ENCODE measurements around the gene MSI2.
A peak's percentile ranks its signal among the peaks of the same experiment; 100 is the strongest.

MSI2 gene

GRCh38 chr17:57355090-57355859 is 99.0 kb downstream of the MSI2 start:
- no peaks in the 10 kb centered on the region for H3F3A ChIP-seq (ENCODE audit: insufficient read depth, low read length)
- H3K79me2 ChIP-seq (ENCODE audit: insufficient read depth, low read length): peaks cover 38% of the 10 kb centered on the region
- H3K36me3 ChIP-seq (ENCODE audit: insufficient read depth, low read length): peaks cover 30% of the 10 kb centered on the region; the same call in 1 of the 2 replicates
- H3K4me2 ChIP-seq (ENCODE audit: low read length): peak overlapping the region; percentile 67
- no peak overlapping the region for H2AFZ ChIP-seq (ENCODE audit: low read length)
- H3K4me1 ChIP-seq (ENCODE audit: insufficient read depth, low read length, severe bottlenecking): peaks cover 83% of the 10 kb centered on the region
- no peaks in the 10 kb centered on the region for H3K9me2 ChIP-seq (ENCODE audit: low read depth, low read length)
- peak overlapping the region; percentile 54 for H3K4me3 ChIP-seq (ENCODE audit: low read depth, low read length, poor library complexity, severe bottlenecking)
- no peaks in the 10 kb centered on the region for H4K20me1 ChIP-seq (ENCODE audit: insufficient read depth, low read length)
- H3K9me3 ChIP-seq (ENCODE audit: low read length): no peaks in the 10 kb centered on the region
- no peak for TF ChIP-seq EZH2 (IDR thresholded peaks at IDR 0.05; ENCODE audit: borderline replicate concordance, low read length)
- TF ChIP-seq CTCF (IDR thresholded peaks at IDR 0.05; ENCODE audit: low read length): no peak
- peak overlapping the region; percentile 99 for H3K27ac ChIP-seq (ENCODE audit: low read depth, low read length, poor library complexity, severe bottlenecking)
- peak overlapping the region; percentile 92 for H3K9ac ChIP-seq (ENCODE audit: low read length)
- no peaks in the 10 kb centered on the region for H3K27me3 ChIP-seq (ENCODE audit: insufficient read depth, low read length)

GRCh38 chr17:57356153-57356718 is 99.9 kb downstream of the MSI2 start:
- no peak overlapping the region for H2AFZ ChIP-seq (ENCODE audit: low read length)
- peak overlapping the region; percentile 99 for H3K27ac ChIP-seq (ENCODE audit: low read depth, low read length, poor library complexity, severe bottlenecking)
- no peaks in the 10 kb centered on the region for H3F3A ChIP-seq (ENCODE audit: insufficient read depth, low read length)
- H3K4me1 ChIP-seq (ENCODE audit: insufficient read depth, low read length, severe bottlenecking): peaks cover 86% of the 10 kb centered on the region
- peaks cover 20% of the 10 kb centered on the region; the same call in 1 of the 2 replicates for H3K36me3 ChIP-seq (ENCODE audit: insufficient read depth, low read length)
- peak overlapping the region; percentile 92 for H3K9ac ChIP-seq (ENCODE audit: low read length)
- peak overlapping the region; percentile 54 for H3K4me3 ChIP-seq (ENCODE audit: low read depth, low read length, poor library complexity, severe bottlenecking)
- TF ChIP-seq EZH2 (IDR thresholded peaks at IDR 0.05; ENCODE audit: borderline replicate concordance, low read length): no peak
- TF ChIP-seq CTCF (IDR thresholded peaks at IDR 0.05; ENCODE audit: low read length): no peak
- H4K20me1 ChIP-seq (ENCODE audit: insufficient read depth, low read length): no peaks in the 10 kb centered on the region
- H3K79me2 ChIP-seq (ENCODE audit: insufficient read depth, low read length): peaks cover 47% of the 10 kb centered on the region
- H3K9me3 ChIP-seq (ENCODE audit: low read length): no peaks in the 10 kb centered on the region
- H3K27me3 ChIP-seq (ENCODE audit: insufficient read depth, low read length): no peaks in the 10 kb centered on the region
- H3K9me2 ChIP-seq (ENCODE audit: low read depth, low read length): no peaks in the 10 kb centered on the region
- peak overlapping the region; percentile 67 for H3K4me2 ChIP-seq (ENCODE audit: low read length)

- peaks cover 86% of the 10 kb centered on the region for H3K4me1 ChIP-seq (ENCODE audit: insufficient read depth, low read length, severe bottlenecking)
- H3K36me3 ChIP-seq (ENCODE audit: insufficient read depth, low read length): peaks cover 17% of the 10 kb centered on the region; the same call in 1 of the 2 replicates
- peak overlapping the region; percentile 67 for H3K4me2 ChIP-seq (ENCODE audit: low read length)
- H3K27me3 ChIP-seq (ENCODE audit: insufficient read depth, low read length): no peaks in the 10 kb centered on the region
- H3K9ac ChIP-seq (ENCODE audit: low read length): peak overlapping the region; percentile 92
- no peaks in the 10 kb centered on the region for H3F3A ChIP-seq (ENCODE audit: insufficient read depth, low read length)
- TF ChIP-seq EZH2 (IDR thresholded peaks at IDR 0.05; ENCODE audit: borderline replicate concordance, low read length) (no peak), CTCF (IDR thresholded peaks at IDR 0.05; ENCODE audit: low read length) (no peak)
- H2AFZ ChIP-seq (ENCODE audit: low read length): no peak overlapping the region
- no peaks in the 10 kb centered on the region for H3K9me3 ChIP-seq (ENCODE audit: low read length)
- no peaks in the 10 kb centered on the region for H4K20me1 ChIP-seq (ENCODE audit: insufficient read depth, low read length)
- peak overlapping the region; percentile 54 for H3K4me3 ChIP-seq (ENCODE audit: low read depth, low read length, poor library complexity, severe bottlenecking)
- H3K27ac ChIP-seq (ENCODE audit: low read depth, low read length, poor library complexity, severe bottlenecking): peak overlapping the region; percentile 99
- H3K79me2 ChIP-seq (ENCODE audit: insufficient read depth, low read length): peaks cover 52% of the 10 kb centered on the region
- no peaks in the 10 kb centered on the region for H3K9me2 ChIP-seq (ENCODE audit: low read depth, low read length)
Observed at GRCh38 chr17:57356719-57357391, 100.5 kb downstream of the MSI2 start.
